ENCODE data around the gene RASGRP3. TPM values are rescaled to one million over a fixed set of nuclear protein-coding genes. Genes with fewer than 3 reads are reported as not detected.

The RASGRP3 gene
- total and polyA plus RNA-seq, 2 of the 13 experiments (the other 11 are each of a cell fraction or from before 2014, with no cell fraction given): 0.01 TPM; not detected in 1

DNA sequence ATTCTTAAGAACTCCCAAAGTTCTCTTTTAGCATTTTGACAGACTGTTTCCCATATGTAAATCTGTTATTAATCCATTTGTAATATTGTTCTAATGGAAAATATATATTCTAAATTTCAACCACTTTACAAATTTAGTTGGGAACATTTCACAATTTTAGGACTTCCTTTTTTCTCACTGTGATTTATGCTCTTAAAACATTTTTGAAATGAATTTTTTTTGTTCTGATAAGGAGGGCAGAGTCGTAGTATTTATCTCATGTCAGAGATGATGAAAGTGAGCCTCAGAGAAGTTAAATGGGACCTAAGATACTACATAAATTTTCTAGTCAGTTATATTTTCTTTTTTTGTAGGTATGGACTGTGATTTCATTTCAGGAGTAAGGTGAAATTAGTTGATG, 26.6 kb downstream of the RASGRP3 start:
- Histone ChIP-seq H3K27me3 (ENCODE audit: control insufficient read depth in 1 of 2, insufficient read depth in 2 of 2, low read length in 2 of 2) (peaks cover 0 to 4% of the 10 kb centered on the region in 2 experiments; a peak in 1 of 5 replicates), H3K4me1 (ENCODE audit: insufficient read depth, low read length) (no peaks in the 10 kb centered on the region), H3K9ac (ENCODE audit: insufficient read depth, low read depth, low read length) (no peak overlapping the region), H3K79me2 (ENCODE audit: insufficient read depth, low read length) (no peaks in the 10 kb centered on the region), H3K36me3 (replicated peaks in 1 of 2; ENCODE audit: control insufficient read depth in 1 of 2, insufficient read depth in 2 of 2, low read length in 2 of 2) (no peaks in the 10 kb centered on the region), H3K9me3 (ENCODE audit: low read length) (no peaks in the 10 kb centered on the region), H3K4me2 (ENCODE audit: low read depth, low read length) (no peak overlapping the region), H3K27ac (ENCODE audit: extremely low read length, insufficient read depth, low read length) (no peak overlapping the region), H3K4me3 (replicated peaks in 1 of 3; ENCODE audit: insufficient read depth in 1 of 3, low read depth in 2 of 3, low read length in 3 of 3) (no peak overlapping the region), H2AFZ (ENCODE audit: low read length) (no peak overlapping the region), H4K20me1 (ENCODE audit: insufficient read depth, low read length) (no peaks in the 10 kb centered on the region)
- CTCF ChIA-PET (ENCODE audit: low intra/inter-chr PET ratio, low total read pairs): no interaction called here
- in situ Hi-C loops (cut with HindIII; ENCODE audit: extremely low pct_ligation_motif_present, low pct_unique_long_range_greater_than_20kb): no loop called here
- DNase-seq (ENCODE audit: low spot score) (no peak), FAIRE-seq (no peak), ATAC-seq (no peak)
- POLR2A ChIA-PET: no interaction called here
- intact Hi-C loops (cut with micrococcal nuclease; ENCODE audit: unreplicated experiment): no loop called here
- no peak for TF ChIP-seq NFYB (CRISPR knock-in tag; IDR thresholded peaks at IDR 0.05)
- TF ChIP-seq ZNF562 (CRISPR knock-in tag; IDR thresholded peaks at IDR 0.05; ENCODE audit: borderline replicate concordance): no peak
- no peak for TF ChIP-seq ZNF432 (CRISPR knock-in tag; IDR thresholded peaks at IDR 0.05; ENCODE audit: borderline replicate concordance)
- TF ChIP-seq ZMYM3 (CRISPR knock-in tag; IDR thresholded peaks at IDR 0.05): no peak
- TF ChIP-seq ZNF431 (CRISPR knock-in tag; IDR thresholded peaks at IDR 0.05; ENCODE audit: borderline replicate concordance, low read depth): no peak
- TF ChIP-seq ZBED4 (CRISPR knock-in tag; IDR thresholded peaks at IDR 0.05; ENCODE audit: borderline replicate concordance): no peak
- TF ChIP-seq PTBP1 (IDR thresholded peaks at IDR 0.05; ENCODE audit: low read depth, low read length, poor library complexity, severe bottlenecking): no peak
- TF ChIP-seq ZNF383 (CRISPR knock-in tag; IDR thresholded peaks at IDR 0.05; ENCODE audit: borderline replicate concordance): no peak
- no peak for TF ChIP-seq MATR3 (CRISPR knock-in tag; IDR thresholded peaks at IDR 0.05)
- no peak for TF ChIP-seq ZNF17 (CRISPR knock-in tag; IDR thresholded peaks at IDR 0.05)
- TF ChIP-seq TBX3 (IDR thresholded peaks at IDR 0.05; ENCODE audit: borderline replicate concordance): no peak
- TF ChIP-seq, protein P1, sequence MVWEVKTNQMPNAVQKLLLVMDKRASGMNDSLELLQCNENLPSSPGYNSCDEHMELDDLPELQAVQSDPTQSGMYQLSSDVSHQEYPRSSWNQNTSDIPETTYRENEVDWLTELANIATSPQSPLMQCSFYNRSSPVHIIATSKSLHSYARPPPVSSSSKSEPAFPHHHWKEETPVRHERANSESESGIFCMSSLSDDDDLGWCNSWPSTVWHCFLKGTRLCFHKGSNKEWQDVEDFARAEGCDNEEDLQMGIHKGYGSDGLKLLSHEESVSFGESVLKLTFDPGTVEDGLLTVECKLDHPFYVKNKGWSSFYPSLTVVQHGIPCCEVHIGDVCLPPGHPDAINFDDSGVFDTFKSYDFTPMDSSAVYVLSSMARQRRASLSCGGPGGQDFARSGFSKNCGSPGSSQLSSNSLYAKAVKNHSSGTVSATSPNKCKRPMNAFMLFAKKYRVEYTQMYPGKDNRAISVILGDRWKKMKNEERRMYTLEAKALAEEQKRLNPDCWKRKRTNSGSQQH (CRISPR knock-in tag; IDR thresholded peaks at IDR 0.05; ENCODE audit: low read depth): no peak
- no peak for TF ChIP-seq SMAD3 (CRISPR knock-in tag; IDR thresholded peaks at IDR 0.05)
- no peak for TF ChIP-seq ZNF292 (CRISPR knock-in tag; IDR thresholded peaks at IDR 0.05; ENCODE audit: borderline replicate concordance, low read depth)
- no peak for TF ChIP-seq FOXK2 (IDR thresholded peaks at IDR 0.05)
- no peak for TF ChIP-seq ZKSCAN8 (CRISPR knock-in tag; IDR thresholded peaks at IDR 0.05; ENCODE audit: borderline replicate concordance)
- no peak for TF ChIP-seq HIVEP1 (CRISPR knock-in tag; IDR thresholded peaks at IDR 0.05)
- no peak for TF ChIP-seq ZNF44 (CRISPR knock-in tag; IDR thresholded peaks at IDR 0.05)
- BruUV-seq (replicated peaks): no TSS peak
- WGBS (ENCODE audit: low lambda C conversion rate): 16% methylated on average over 1 of the region's 1 CpG
